ENCODE measurements around the gene URAD.

URAD gene

GRCh38 chr13:27960362-27961226 is 27.9 kb downstream of the URAD start:
- H3K9ac ChIP-seq (ENCODE audit: low read depth, low read length, poor library complexity): no peak overlapping the region
- no peak overlapping the region for H3K27ac ChIP-seq (replicated peaks; ENCODE audit: low read length)
- no peaks in the 10 kb centered on the region for H3K36me3 ChIP-seq (replicated peaks in 1 of 2; ENCODE audit: control insufficient read depth in 2 of 2, insufficient read depth in 2 of 2, low read length in 2 of 2)
- H2AFZ ChIP-seq (ENCODE audit: low read length): peak overlapping the region; percentile 81
- no peak overlapping the region for H4K8ac ChIP-seq (ENCODE audit: low read depth, low read length)
- no peak overlapping the region for H3K4ac ChIP-seq (ENCODE audit: low read length)
- no peak overlapping the region for H2AK5ac ChIP-seq (ENCODE audit: low read depth, low read length)
- H3K79me1 ChIP-seq (ENCODE audit: low read depth, low read length): no peaks in the 10 kb centered on the region
- no peaks in the 10 kb centered on the region for H3K9me3 ChIP-seq (replicated peaks in 1 of 2; ENCODE audit: control insufficient read depth in 2 of 2, insufficient read depth in 1 of 2, low read depth in 1 of 2, low read length in 2 of 2)
- no peak overlapping the region for H2BK5ac ChIP-seq (ENCODE audit: low read length)
- no peak overlapping the region for H2BK15ac ChIP-seq (ENCODE audit: low read length)
- H3K27me3 ChIP-seq (ENCODE audit: control insufficient read depth in 3 of 3, insufficient read depth in 3 of 3, low read depth in 1 of 3, low read length in 3 of 3): peaks cover 41 to 99% (median 91%) of the 10 kb centered on the region in 3 experiments
- no peak overlapping the region for H2BK120ac ChIP-seq (ENCODE audit: low read depth, low read length)
- no peak overlapping the region for H3K14ac ChIP-seq (ENCODE audit: low read length)
- H3K4me3 ChIP-seq (ENCODE audit: low read length in 2 of 2): no peak overlapping the region
- H2BK12ac ChIP-seq (ENCODE audit: low read length): peak overlapping the region; percentile 46
- no peak for DNase-seq (ENCODE audit: low spot score)
- WGBS, 2 donors (ENCODE audit: extremely low coverage in 2 of 2, insufficient read length in 2 of 2, insufficient replicate concordance in 1 of 2): no CpG with 5 or more reads among the region's 73 CpGs
- H3K4me1 ChIP-seq (ENCODE audit: control insufficient read depth in 2 of 2, insufficient read depth in 1 of 2, low read depth in 1 of 2, low read length in 2 of 2): peaks cover 0 to 4% of the 10 kb centered on the region in 2 donors
- H3K4me2 ChIP-seq (ENCODE audit: insufficient read depth, low read length, poor library complexity, severe bottlenecking): peak overlapping the region; percentile 56
- peak overlapping the region; percentile 25 for H3K23ac ChIP-seq (ENCODE audit: low read depth, low read length, poor library complexity)
- peak overlapping the region; percentile 75 for H3K18ac ChIP-seq (ENCODE audit: low read length)
- H4K91ac ChIP-seq (ENCODE audit: low read depth, low read length, poor library complexity): no peak overlapping the region

DNA sequence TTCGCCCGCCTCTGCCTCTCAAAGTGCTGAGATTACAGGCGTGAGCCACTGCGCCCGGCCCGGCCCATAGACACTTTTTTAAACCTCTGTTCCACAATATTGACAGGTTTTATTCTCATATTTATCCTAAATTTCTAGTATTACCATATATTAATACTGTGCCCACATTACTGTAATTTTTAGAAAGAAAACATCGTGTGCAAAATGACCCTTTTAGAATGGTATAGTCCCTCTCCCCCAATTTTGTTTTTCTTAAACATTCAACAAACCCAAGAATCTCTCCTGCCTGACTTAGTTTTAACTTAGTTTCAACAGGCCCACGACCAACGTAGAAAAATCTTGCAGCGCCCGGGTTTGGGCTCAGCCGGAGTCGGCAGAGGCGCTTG is 28.5 kb downstream of the URAD start:
- H3K4me3 ChIP-seq (ENCODE audit: low read length in 2 of 2): no peak overlapping the region
- WGBS, 2 donors (ENCODE audit: extremely low coverage in 2 of 2, insufficient read length in 2 of 2, insufficient replicate concordance in 1 of 2): no CpG with 5 or more reads among the region's 14 CpGs
- DNase-seq (ENCODE audit: low spot score): no peak

DNA sequence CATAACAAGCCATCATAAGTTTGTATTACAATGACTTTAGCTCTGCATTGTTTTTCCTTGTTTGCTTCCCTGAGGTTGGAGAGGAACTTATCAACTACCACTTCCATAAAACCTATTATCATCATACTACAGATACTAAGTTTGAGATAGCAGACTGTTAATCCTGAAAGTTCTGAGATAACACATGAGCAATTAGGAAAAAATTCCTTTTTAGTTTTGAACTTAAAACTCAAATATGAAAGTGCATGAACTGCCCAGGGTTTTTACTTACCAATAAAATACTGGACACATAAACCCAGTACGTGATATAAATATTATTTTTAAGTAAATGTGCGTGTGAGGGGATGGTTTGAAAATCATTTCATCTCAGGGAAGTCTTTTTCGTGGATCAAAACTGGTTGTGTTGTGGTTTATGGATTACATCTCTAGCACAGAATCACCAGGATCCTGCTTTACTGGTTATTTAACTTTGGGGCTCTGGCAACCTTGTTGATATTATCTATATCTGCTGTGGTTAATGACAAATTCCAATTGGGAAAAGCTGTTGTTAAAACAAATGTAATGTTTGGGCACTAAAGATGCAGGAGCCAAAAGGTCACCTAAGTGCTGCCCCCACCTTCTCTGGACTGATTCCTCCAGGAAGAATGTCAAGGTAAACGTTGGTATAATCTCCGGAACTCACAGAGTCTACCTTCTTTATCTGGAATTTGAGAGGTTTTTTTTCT is 31.8 kb downstream of the URAD start:
- no peaks in the 10 kb centered on the region for H3K36me3 ChIP-seq (replicated peaks in 1 of 2; ENCODE audit: control insufficient read depth in 2 of 2, insufficient read depth in 2 of 2, low read length in 2 of 2)
- no peaks in the 10 kb centered on the region for H3K79me1 ChIP-seq (ENCODE audit: low read depth, low read length)
- H3K9ac ChIP-seq (ENCODE audit: low read depth, low read length, poor library complexity): no peak overlapping the region
- whole genome bisulfite sequencing, 2 donors (ENCODE audit: extremely low coverage in 2 of 2, insufficient read length in 2 of 2, insufficient replicate concordance in 1 of 2): no CpG with 5 or more reads among the region's 5 CpGs
- no peak overlapping the region for H3K18ac ChIP-seq (ENCODE audit: low read length)
- H3K27ac ChIP-seq (replicated peaks; ENCODE audit: low read length): no peak overlapping the region
- H3K9me3 ChIP-seq (replicated peaks in 1 of 2; ENCODE audit: control insufficient read depth in 2 of 2, insufficient read depth in 1 of 2, low read depth in 1 of 2, low read length in 2 of 2): no peaks in the 10 kb centered on the region
- H3K23ac ChIP-seq (ENCODE audit: low read depth, low read length, poor library complexity): no peak overlapping the region
- H3K4me2 ChIP-seq (ENCODE audit: insufficient read depth, low read length, poor library complexity, severe bottlenecking): no peak overlapping the region
- no peak overlapping the region for H2BK15ac ChIP-seq (ENCODE audit: low read length)
- H3K4me3 ChIP-seq (ENCODE audit: low read length in 2 of 2): no peak overlapping the region
- peaks cover 0 to 4% of the 10 kb centered on the region in 2 donors for H3K4me1 ChIP-seq (ENCODE audit: control insufficient read depth in 2 of 2, insufficient read depth in 1 of 2, low read depth in 1 of 2, low read length in 2 of 2)
- peaks cover 28 to 97% (median 81%) of the 10 kb centered on the region in 3 experiments for H3K27me3 ChIP-seq (ENCODE audit: control insufficient read depth in 3 of 3, insufficient read depth in 3 of 3, low read depth in 1 of 3, low read length in 3 of 3)
- no peak overlapping the region for H2BK120ac ChIP-seq (ENCODE audit: low read depth, low read length)
- no peak overlapping the region for H2AFZ ChIP-seq (ENCODE audit: low read length)
- H2BK12ac ChIP-seq (ENCODE audit: low read length): no peak overlapping the region
- H3K14ac ChIP-seq (ENCODE audit: low read length): no peak overlapping the region
- no peak overlapping the region for H4K8ac ChIP-seq (ENCODE audit: low read depth, low read length)
- H2BK5ac ChIP-seq (ENCODE audit: low read length): no peak overlapping the region
- H3K4ac ChIP-seq (ENCODE audit: low read length): no peak overlapping the region
- DNase-seq (ENCODE audit: low spot score): no peak
- no peak overlapping the region for H2AK5ac ChIP-seq (ENCODE audit: low read depth, low read length)
- no peak overlapping the region for H4K91ac ChIP-seq (ENCODE audit: low read depth, low read length, poor library complexity)

More for the DNA sequence above, 28.5 kb downstream of the URAD start:
- Histone ChIP-seq H3K27ac (replicated peaks; ENCODE audit: low read length) (no peak overlapping the region), H3K36me3 (replicated peaks in 1 of 2; ENCODE audit: control insufficient read depth in 2 of 2, insufficient read depth in 2 of 2, low read length in 2 of 2) (no peaks in the 10 kb centered on the region), H3K9me3 (replicated peaks in 1 of 2; ENCODE audit: control insufficient read depth in 2 of 2, insufficient read depth in 1 of 2, low read depth in 1 of 2, low read length in 2 of 2) (no peaks in the 10 kb centered on the region), H3K4me2 (ENCODE audit: insufficient read depth, low read length, poor library complexity, severe bottlenecking) (peak overlapping the region; percentile 56), H3K14ac (ENCODE audit: low read length) (no peak overlapping the region), H4K91ac (ENCODE audit: low read depth, low read length, poor library complexity) (no peak overlapping the region), H3K18ac (ENCODE audit: low read length) (peak overlapping the region; percentile 75), H2BK120ac (ENCODE audit: low read depth, low read length) (no peak overlapping the region), H3K23ac (ENCODE audit: low read depth, low read length, poor library complexity) (no peak overlapping the region), H3K79me1 (ENCODE audit: low read depth, low read length) (no peaks in the 10 kb centered on the region), H2AK5ac (ENCODE audit: low read depth, low read length) (no peak overlapping the region), H3K4ac (ENCODE audit: low read length) (no peak overlapping the region), H3K27me3 (ENCODE audit: control insufficient read depth in 3 of 3, insufficient read depth in 3 of 3, low read depth in 1 of 3, low read length in 3 of 3) (peaks cover 37 to 99% (median 89%) of the 10 kb centered on the region in 3 experiments), H2BK12ac (ENCODE audit: low read length) (no peak overlapping the region), H4K8ac (ENCODE audit: low read depth, low read length) (no peak overlapping the region), H3K9ac (ENCODE audit: low read depth, low read length, poor library complexity) (no peak overlapping the region), H2BK5ac (ENCODE audit: low read length) (no peak overlapping the region), H3K4me1 (ENCODE audit: control insufficient read depth in 2 of 2, insufficient read depth in 1 of 2, low read depth in 1 of 2, low read length in 2 of 2) (peaks cover 0 to 4% of the 10 kb centered on the region in 2 donors), H2AFZ (ENCODE audit: low read length) (peak overlapping the region; percentile 81), H2BK15ac (ENCODE audit: low read length) (no peak overlapping the region)

DNA sequence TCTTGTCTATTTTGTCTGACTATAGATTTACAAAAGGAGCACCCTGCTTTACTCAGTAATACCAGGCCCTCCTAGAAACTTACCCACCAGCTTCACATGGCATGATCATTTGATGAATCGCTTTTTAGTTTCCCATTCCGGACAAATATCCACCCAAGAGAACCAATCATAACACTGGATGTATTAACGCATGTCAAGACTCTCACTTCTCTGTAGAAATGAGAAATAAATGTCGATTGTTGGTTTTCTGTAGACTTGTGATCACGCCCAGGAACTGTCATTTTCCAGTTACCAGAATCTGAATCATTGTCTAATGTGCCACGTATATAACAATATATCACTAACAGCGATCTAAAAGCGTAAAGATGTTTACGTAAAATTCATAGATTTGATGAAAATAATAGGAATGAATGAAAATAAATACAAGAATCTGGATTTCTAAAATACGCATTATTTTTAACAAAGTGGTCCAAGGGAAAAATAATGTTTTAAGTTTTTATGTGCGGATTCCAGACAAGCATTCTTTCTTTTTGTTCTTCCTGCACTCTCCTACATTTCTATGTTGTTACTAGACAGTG is 33.4 kb downstream of the URAD start:
- WGBS, 2 donors (ENCODE audit: extremely low coverage in 2 of 2, insufficient read length in 2 of 2, insufficient replicate concordance in 1 of 2): 100% methylated on average over 2 of the region's 11 CpGs; no CpG with 5 or more reads in 1 of the 2 donors
- no peaks in the 10 kb centered on the region for H3K79me1 ChIP-seq (ENCODE audit: low read depth, low read length)
- no peak overlapping the region for H4K91ac ChIP-seq (ENCODE audit: low read depth, low read length, poor library complexity)
- H2BK15ac ChIP-seq (ENCODE audit: low read length): no peak overlapping the region
- no peaks in the 10 kb centered on the region for H3K9me3 ChIP-seq (replicated peaks in 1 of 2; ENCODE audit: control insufficient read depth in 2 of 2, insufficient read depth in 1 of 2, low read depth in 1 of 2, low read length in 2 of 2)
- H4K8ac ChIP-seq (ENCODE audit: low read depth, low read length): no peak overlapping the region
- no peak overlapping the region for H3K4me3 ChIP-seq (ENCODE audit: low read length in 2 of 2)
- no peak overlapping the region for H2BK12ac ChIP-seq (ENCODE audit: low read length)
- no peak overlapping the region for H3K4me2 ChIP-seq (ENCODE audit: insufficient read depth, low read length, poor library complexity, severe bottlenecking)
- H3K4ac ChIP-seq (ENCODE audit: low read length): no peak overlapping the region
- no peaks in the 10 kb centered on the region for H3K36me3 ChIP-seq (replicated peaks in 1 of 2; ENCODE audit: control insufficient read depth in 2 of 2, insufficient read depth in 2 of 2, low read length in 2 of 2)
- no peak overlapping the region for H3K14ac ChIP-seq (ENCODE audit: low read length)
- no peak overlapping the region for H3K9ac ChIP-seq (ENCODE audit: low read depth, low read length, poor library complexity)
- no peak overlapping the region for H3K27ac ChIP-seq (replicated peaks; ENCODE audit: low read length)
- peaks cover 18 to 84% (median 67%) of the 10 kb centered on the region in 3 experiments for H3K27me3 ChIP-seq (ENCODE audit: control insufficient read depth in 3 of 3, insufficient read depth in 3 of 3, low read depth in 1 of 3, low read length in 3 of 3)
- H3K4me1 ChIP-seq (ENCODE audit: control insufficient read depth in 2 of 2, insufficient read depth in 1 of 2, low read depth in 1 of 2, low read length in 2 of 2): no peaks in the 10 kb centered on the region
- no peak overlapping the region for H2BK5ac ChIP-seq (ENCODE audit: low read length)
- no peak overlapping the region for H2AK5ac ChIP-seq (ENCODE audit: low read depth, low read length)
- no peak for DNase-seq (ENCODE audit: low spot score)
- no peak overlapping the region for H2AFZ ChIP-seq (ENCODE audit: low read length)
- H2BK120ac ChIP-seq (ENCODE audit: low read depth, low read length): no peak overlapping the region
- H3K23ac ChIP-seq (ENCODE audit: low read depth, low read length, poor library complexity): no peak overlapping the region
- no peak overlapping the region for H3K18ac ChIP-seq (ENCODE audit: low read length)

Data from neuronal stem cell (in vitro differentiated cells).